HEK293 (cell line): Measurements from ENCODE around the gene LTO1.

Experiments
- PBX3 ChIP-seq: sonication (generic); formaldehyde crosslinking; IDR thresholded peaks from 2 replicates; pipeline ENCODE4 v1.8.1; 2022; ENCODE audit warnings: mild to moderate bottlenecking, moderate library complexity, missing genetic modification reagents
- ZFP3 ChIP-seq: fragments of 450-650 bp; formaldehyde crosslinking; IDR thresholded peaks from 2 replicates; pipeline ENCODE4 v1.5.1; 2016; ENCODE audit warnings: low read depth, missing biosample characterization, missing genetic modification characterization
- ZNF184 ChIP-seq: fragments of 450-650 bp; IDR thresholded peaks from 2 replicates; pipeline ENCODE4 v1.5.1; 2018; ENCODE audit warnings: missing biosample characterization, mild to moderate bottlenecking, missing genetic modification characterization
- ZNF354C ChIP-seq: fragments of 450-650 bp; formaldehyde crosslinking; IDR thresholded peaks from 2 replicates; pipeline ENCODE4 v1.5.1; 2016; ENCODE audit warnings: missing biosample characterization, missing genetic modification characterization, low read depth, borderline replicate concordance
- ZNF404 ChIP-seq: fragments of 450-650 bp; formaldehyde crosslinking; IDR thresholded peaks from 2 replicates; pipeline ENCODE4 v1.5.1; 2017; ENCODE audit warnings: missing biosample characterization, missing genetic modification characterization
- TF ChIP-seq, protein P1 (sequence below): fragments of 450-650 bp; formaldehyde crosslinking; IDR thresholded peaks from 2 replicates; pipeline ENCODE4 v1.5.1; 2016; ENCODE audit warnings: missing biosample characterization, missing genetic modification characterization

DNA sequence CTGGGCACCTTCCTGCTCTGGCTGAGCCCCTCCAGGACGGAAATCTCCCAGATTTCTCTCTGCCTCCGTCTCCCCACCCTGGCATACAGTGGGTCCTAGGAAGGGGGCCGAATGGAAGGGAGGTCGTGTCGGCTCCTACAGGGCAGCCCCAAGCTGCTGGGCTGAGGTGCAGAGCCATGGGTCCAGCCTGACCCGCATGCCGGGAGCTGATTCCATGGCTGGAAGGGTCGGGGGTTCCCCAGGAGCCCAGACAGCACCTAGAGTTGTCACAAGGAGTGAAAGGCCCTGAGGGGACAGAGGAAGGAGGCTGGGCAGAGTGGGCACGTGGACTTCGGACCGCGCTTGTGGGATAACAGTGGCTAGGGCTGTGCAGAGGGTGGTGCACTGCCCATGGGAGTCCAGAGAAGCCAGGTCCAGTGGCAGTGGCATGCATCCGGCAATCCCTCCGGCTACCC is 17.7 kb downstream of the LTO1 start:
- TF ChIP-seq ZNF184 (tag by site-specific recombination) (no peak), ZNF354C (tag by site-specific recombination) (no peak), ZFP3 (no peak), ZNF404 (no peak), PBX3 (CRISPR knock-in tag) (no peak)
- TF ChIP-seq, protein P1, sequence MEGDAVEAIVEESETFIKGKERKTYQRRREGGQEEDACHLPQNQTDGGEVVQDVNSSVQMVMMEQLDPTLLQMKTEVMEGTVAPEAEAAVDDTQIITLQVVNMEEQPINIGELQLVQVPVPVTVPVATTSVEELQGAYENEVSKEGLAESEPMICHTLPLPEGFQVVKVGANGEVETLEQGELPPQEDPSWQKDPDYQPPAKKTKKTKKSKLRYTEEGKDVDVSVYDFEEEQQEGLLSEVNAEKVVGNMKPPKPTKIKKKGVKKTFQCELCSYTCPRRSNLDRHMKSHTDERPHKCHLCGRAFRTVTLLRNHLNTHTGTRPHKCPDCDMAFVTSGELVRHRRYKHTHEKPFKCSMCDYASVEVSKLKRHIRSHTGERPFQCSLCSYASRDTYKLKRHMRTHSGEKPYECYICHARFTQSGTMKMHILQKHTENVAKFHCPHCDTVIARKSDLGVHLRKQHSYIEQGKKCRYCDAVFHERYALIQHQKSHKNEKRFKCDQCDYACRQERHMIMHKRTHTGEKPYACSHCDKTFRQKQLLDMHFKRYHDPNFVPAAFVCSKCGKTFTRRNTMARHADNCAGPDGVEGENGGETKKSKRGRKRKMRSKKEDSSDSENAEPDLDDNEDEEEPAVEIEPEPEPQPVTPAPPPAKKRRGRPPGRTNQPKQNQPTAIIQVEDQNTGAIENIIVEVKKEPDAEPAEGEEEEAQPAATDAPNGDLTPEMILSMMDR (tag by site-specific recombination), result no peak
